ENCODE data around the gene ARVCF.

The ARVCF gene

DNA sequence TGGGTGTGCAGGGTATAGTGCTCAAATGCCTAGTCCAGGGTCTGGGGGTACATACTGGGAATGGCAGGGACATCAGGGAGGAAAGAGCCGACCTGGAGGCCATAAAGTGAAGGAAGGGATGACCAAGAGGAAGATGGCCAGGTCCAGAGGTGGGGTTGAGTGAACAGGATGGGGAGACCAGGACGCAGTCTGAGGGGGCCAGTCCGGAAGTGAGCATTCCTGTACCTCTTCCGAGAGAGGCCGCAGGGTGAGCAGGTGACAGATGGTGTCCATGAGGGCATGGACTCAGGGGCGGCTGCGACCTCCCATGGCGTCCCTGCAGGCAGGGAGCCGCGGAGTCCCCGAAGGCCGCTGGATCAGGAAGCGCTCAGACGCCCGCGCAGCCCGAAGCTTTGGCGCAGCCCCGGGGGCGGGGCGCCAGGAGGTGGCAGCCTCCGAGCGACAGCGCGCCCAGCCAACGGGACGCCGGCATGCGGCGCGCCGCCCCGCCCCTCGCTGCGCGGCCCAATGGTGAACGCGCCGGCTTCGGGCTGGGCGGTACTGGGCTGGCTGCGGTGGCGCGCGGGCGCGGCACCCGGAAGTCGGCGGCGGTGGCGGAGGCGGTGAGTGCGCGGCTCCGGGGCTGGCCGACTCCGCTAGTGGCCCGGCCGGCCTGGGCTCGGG lies 4.0 kb upstream of the ARVCF start, which contains the start of gene TANGO2:
TANGO2 (plus strand) TSS at position 578 of the 663 bp plus-strand sequence. CDS start 15,689 bp downstream, outside the sequence.
- intact Hi-C loops (cut with micrococcal nuclease) = no loop called here
- peak within 1 kb of the TSS; percentile 89 for H3K4me3 Mint-ChIP-seq
- H3K9me3 Mint-ChIP-seq = no peaks in the 10 kb centered on the region
- H3K27ac Mint-ChIP-seq = peak within 1 kb of the TSS; percentile 91
- H3K36me3 Mint-ChIP-seq (ENCODE audit: low read depth) = peaks cover 50% of the 10 kb centered on the region
- H3K27me3 Mint-ChIP-seq = peaks cover 25% of the 10 kb centered on the region
- peaks cover 59% of the 10 kb centered on the region for H3K4me1 Mint-ChIP-seq (ENCODE audit: low read depth)

- intact Hi-C loops (cut with micrococcal nuclease) = no loop called here
- peak overlapping the region; percentile 91 for H3K27ac Mint-ChIP-seq
- no peaks in the 10 kb centered on the region for H3K9me3 Mint-ChIP-seq
- peaks cover 32% of the 10 kb centered on the region for H3K27me3 Mint-ChIP-seq
- H3K4me3 Mint-ChIP-seq = peak overlapping the region; percentile 89
- peaks cover 51% of the 10 kb centered on the region for H3K4me1 Mint-ChIP-seq (ENCODE audit: low read depth)
- H3K36me3 Mint-ChIP-seq (ENCODE audit: low read depth) = peaks cover 42% of the 10 kb centered on the region
Observed at GRCh38 chr22:20019661-20020532, 3.3 kb upstream of the ARVCF start.

DNA sequence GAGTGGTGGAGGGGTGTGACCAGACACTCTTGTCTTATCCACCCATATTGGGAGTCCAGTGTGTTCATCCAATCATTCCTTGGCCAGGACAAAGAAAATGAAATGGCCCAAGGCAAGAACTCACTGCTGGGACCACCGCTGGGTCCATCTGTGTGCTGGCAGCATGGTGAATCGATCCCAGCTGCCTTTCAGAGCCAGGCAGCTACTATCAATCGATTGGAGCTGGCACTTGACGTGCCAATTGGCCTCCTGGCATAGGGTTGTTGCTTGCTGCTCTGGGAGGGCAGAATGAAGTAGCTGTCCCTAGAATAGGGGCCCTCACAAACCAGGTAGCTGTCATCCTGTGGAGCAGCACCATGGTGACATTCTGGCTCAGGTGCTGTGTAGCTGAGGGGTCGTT lies 1.4 kb upstream of the ARVCF start:
- Mint-ChIP-seq H3K4me1 (ENCODE audit: low read depth) (peaks cover 35% of the 10 kb centered on the region), H3K4me3 (no peak overlapping the region), H3K27me3 (peaks cover 47% of the 10 kb centered on the region), H3K9me3 (no peaks in the 10 kb centered on the region), H3K36me3 (ENCODE audit: low read depth) (peaks cover 24% of the 10 kb centered on the region), H3K27ac (no peak overlapping the region)
- intact Hi-C loops (cut with micrococcal nuclease) = no loop called here

DNA sequence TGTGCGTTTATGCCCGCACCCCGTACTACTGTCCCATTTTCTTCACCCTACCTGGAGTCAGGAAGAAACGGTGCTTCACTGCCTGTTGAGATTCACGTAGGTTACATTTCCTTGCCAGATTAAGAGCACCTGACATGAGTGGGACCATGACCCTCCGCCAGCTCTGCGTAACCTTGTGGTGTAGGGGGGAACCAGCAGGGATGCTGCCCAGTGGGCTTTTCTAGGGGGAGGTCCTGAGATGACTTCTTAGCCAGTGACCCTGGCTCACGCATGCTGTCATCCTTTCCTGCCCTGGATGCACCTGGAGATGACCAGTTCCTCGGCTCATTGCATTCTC lies 967 bp upstream of the ARVCF start:
- intact Hi-C loops (cut with micrococcal nuclease) = no loop called here
- Mint-ChIP-seq H3K4me1 (ENCODE audit: low read depth) (peaks cover 31% of the 10 kb centered on the region), H3K27me3 (peaks cover 47% of the 10 kb centered on the region), H3K27ac (no peak overlapping the region), H3K4me3 (peak overlapping the region; percentile 86), H3K9me3 (no peaks in the 10 kb centered on the region), H3K36me3 (ENCODE audit: low read depth) (peaks cover 22% of the 10 kb centered on the region)

- Mint-ChIP-seq H3K9me3 (no peaks in the 10 kb centered on the region), H3K4me3 (peak overlapping the region; percentile 60), H3K27ac (no peak overlapping the region), H3K36me3 (ENCODE audit: low read depth) (peaks cover 8% of the 10 kb centered on the region), H3K4me1 (ENCODE audit: low read depth) (peaks cover 25% of the 10 kb centered on the region), H3K27me3 (peaks cover 47% of the 10 kb centered on the region)
- intact Hi-C loops (cut with micrococcal nuclease) = no loop called here
Observed at GRCh38 chr22:20015971-20016733, 471 bp downstream of the ARVCF start.

- no peak overlapping the region for H3K4me3 Mint-ChIP-seq
- H3K36me3 Mint-ChIP-seq (ENCODE audit: low read depth) = peaks cover 5% of the 10 kb centered on the region
- intact Hi-C loops (cut with micrococcal nuclease) = no loop called here
- H3K27ac Mint-ChIP-seq = no peak overlapping the region
- peaks cover 47% of the 10 kb centered on the region for H3K27me3 Mint-ChIP-seq
- no peaks in the 10 kb centered on the region for H3K9me3 Mint-ChIP-seq
- H3K4me1 Mint-ChIP-seq (ENCODE audit: low read depth) = peaks cover 20% of the 10 kb centered on the region
Observed at GRCh38 chr22:20015187-20015625, 1.4 kb downstream of the ARVCF start.

- Mint-ChIP-seq H3K4me1 (ENCODE audit: low read depth) (peaks cover 18% of the 10 kb centered on the region), H3K4me3 (no peak overlapping the region), H3K27ac (no peak overlapping the region), H3K27me3 (peaks cover 46% of the 10 kb centered on the region), H3K9me3 (no peaks in the 10 kb centered on the region), H3K36me3 (ENCODE audit: low read depth) (peaks cover 5% of the 10 kb centered on the region)
- intact Hi-C loops (cut with micrococcal nuclease) = no loop called here
Observed at GRCh38 chr22:20014526-20015186, 2.0 kb downstream of the ARVCF start.

- intact Hi-C loops (cut with micrococcal nuclease) = loop anchor here (1.0 kb wide), 1 partner anchor 43 kb away; no protein-coding TSS in a partner anchor
- Mint-ChIP-seq H3K27me3 (peaks cover 40% of the 10 kb centered on the region), H3K27ac (no peak overlapping the region), H3K4me3 (no peak overlapping the region), H3K36me3 (ENCODE audit: low read depth) (peaks cover 5% of the 10 kb centered on the region), H3K9me3 (no peaks in the 10 kb centered on the region), H3K4me1 (ENCODE audit: low read depth) (peaks cover 18% of the 10 kb centered on the region)
Observed at GRCh38 chr22:20013382-20013871, 3.2 kb downstream of the ARVCF start.

DNA sequence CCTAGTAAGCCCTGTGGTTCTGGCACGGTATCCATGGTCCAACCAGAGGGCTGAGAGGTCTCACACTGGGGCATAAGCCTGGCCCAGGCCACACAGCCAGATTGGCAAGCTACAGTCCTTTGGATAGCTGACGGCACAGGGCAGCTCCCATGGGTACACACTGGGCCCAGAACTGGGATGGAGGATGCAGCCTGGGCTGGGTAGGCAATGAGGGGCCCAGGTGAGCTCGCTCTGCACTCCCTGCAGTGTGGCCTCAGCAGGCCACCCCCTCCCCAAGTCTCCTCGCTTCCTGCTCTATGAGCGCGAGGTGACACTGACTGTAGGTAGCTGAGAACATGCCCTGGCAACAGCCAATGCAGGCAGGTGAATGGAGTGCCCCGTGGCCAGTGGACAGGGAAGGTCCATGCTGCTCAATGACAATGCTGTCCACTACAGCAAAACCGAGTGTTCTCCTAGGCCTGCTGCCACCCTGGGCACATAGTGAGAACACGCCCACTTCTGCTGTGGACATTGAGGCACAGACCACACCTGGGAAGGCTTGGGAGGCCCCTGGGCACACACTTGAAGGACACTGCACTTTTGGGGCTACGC lies 3.8 kb downstream of the ARVCF start:
- intact Hi-C loops (cut with micrococcal nuclease) = loop anchor here (1.0 kb wide), 1 partner anchor 43 kb away; no protein-coding TSS in a partner anchor
- Mint-ChIP-seq H3K27ac (no peak overlapping the region), H3K9me3 (no peaks in the 10 kb centered on the region)

GRCh38 chr22:20011993-20012740 lies 4.5 kb downstream of the ARVCF start:
- H3K36me3 Mint-ChIP-seq (ENCODE audit: low read depth) = peaks cover 4% of the 10 kb centered on the region
- H3K27me3 Mint-ChIP-seq = peaks cover 28% of the 10 kb centered on the region
- H3K27ac Mint-ChIP-seq = no peak overlapping the region
- intact Hi-C loops (cut with micrococcal nuclease) = no loop called here
- H3K4me3 Mint-ChIP-seq = no peak overlapping the region
- no peaks in the 10 kb centered on the region for H3K9me3 Mint-ChIP-seq
- H3K4me1 Mint-ChIP-seq (ENCODE audit: low read depth) = peaks cover 9% of the 10 kb centered on the region

More for the DNA sequence above, 3.8 kb downstream of the ARVCF start:
- peaks cover 34% of the 10 kb centered on the region for H3K27me3 Mint-ChIP-seq
- H3K4me3 Mint-ChIP-seq = no peak overlapping the region
- peaks cover 5% of the 10 kb centered on the region for H3K36me3 Mint-ChIP-seq (ENCODE audit: low read depth)
- peaks cover 15% of the 10 kb centered on the region for H3K4me1 Mint-ChIP-seq (ENCODE audit: low read depth)

DNA sequence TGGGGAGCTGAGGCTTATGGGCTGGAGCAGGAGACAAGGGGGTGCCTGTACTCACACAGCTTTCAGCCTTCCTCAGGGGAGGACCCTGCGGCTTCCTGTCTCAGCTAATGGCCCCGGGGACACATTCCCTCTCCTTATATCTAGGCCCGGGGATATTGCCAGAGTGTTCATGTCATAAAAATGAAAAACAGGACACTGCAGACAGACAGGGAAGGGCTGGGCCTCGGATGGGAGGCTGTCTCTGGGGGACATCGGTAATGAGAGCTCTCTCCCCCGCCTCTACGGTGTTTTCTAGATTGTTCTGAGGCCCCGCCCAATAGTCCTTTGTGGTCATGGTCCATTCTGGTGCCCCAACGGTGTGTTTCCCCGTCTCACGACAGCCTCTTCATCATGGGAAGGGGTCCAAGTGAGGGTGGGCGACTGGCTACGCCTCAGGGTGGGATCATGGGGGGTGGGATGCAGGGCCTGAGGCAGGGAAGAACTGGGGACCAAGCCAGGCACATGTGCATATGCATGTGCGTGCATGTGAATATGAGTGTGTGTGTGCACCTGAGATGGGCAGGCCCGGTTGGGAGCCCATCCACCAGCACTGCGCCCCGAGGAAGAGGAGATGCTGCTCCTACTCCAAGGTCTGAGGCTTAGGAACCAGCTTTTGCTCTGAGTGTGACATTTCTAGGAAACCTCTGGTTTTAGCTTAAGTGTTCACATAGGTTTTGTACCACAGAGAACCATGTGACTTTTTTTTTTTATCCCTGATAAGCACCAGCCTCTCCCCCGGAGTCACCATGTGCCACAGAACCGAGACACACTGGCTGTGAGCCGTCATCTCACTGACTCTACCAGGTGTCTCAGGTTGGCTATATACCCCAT lies 5.3 kb downstream of the ARVCF start:
- Mint-ChIP-seq H3K27me3 (peaks cover 24% of the 10 kb centered on the region), H3K9me3 (no peaks in the 10 kb centered on the region), H3K27ac (no peak overlapping the region), H3K4me1 (ENCODE audit: low read depth) (peaks cover 5% of the 10 kb centered on the region), H3K36me3 (ENCODE audit: low read depth) (no peaks in the 10 kb centered on the region), H3K4me3 (no peak overlapping the region)
- intact Hi-C loops (cut with micrococcal nuclease) = no loop called here

All from dendritic cell treated with granulocyte-macrophage colony-stimulating factor and Interleukin-4, amounts not matched to agents 40 ng/mL and 50 ng/mL, for 4 days (primary cell).